IMR-90 (cell line): ENCODE results near the gene ABCA12.

Experiments used
- BHLHE40 ChIP-seq: fragments of 150-350 bp; IDR thresholded peaks from 2 replicates; pipeline ENCODE4 v1.6.1; 2016; ENCODE audit warnings: mild to moderate bottlenecking, low read depth, low read length
- CEBPB ChIP-seq: IDR thresholded peaks from 2 replicates; pipeline ENCODE4 v1.6.1; 2012; ENCODE audit warnings: low read depth, low read length, improper control_type of control experiment
- ELK1 ChIP-seq: fragments of 150-350 bp; IDR thresholded peaks from 2 replicates; pipeline ENCODE4 v1.6.1; 2016; ENCODE audit warnings: low read depth, mild to moderate bottlenecking, low read length, moderate library complexity, borderline replicate concordance
- MAZ ChIP-seq: IDR thresholded peaks from 2 replicates; pipeline ENCODE4 v1.6.1; 2012; ENCODE audit warnings: low read depth, mild to moderate bottlenecking, low read length, improper control_type of control experiment, moderate library complexity, borderline replicate concordance
- POLR2A ChIP-seq: IDR thresholded peaks from 2 replicates; pipeline ENCODE4 v1.6.1; 2012; ENCODE audit warnings: mild to moderate bottlenecking, low read depth, low read length
- RAD21 ChIP-seq: IDR thresholded peaks from 2 replicates; pipeline ENCODE4 v1.6.1; 2012; ENCODE audit warnings: low read length, improper control_type of control experiment
- SMC3 ChIP-seq: fragments of 150-350 bp; IDR thresholded peaks from 2 replicates; pipeline ENCODE4 v1.6.1; 2016; ENCODE audit warnings: low read depth, mild to moderate bottlenecking, antibody characterized with exemption, low read length, moderate library complexity
- TF ChIP-seq, protein P1 (sequence below): conservative IDR thresholded peaks from 2 replicates; pipeline ENCODE4 v1.5.1; 2012; ENCODE audit warnings: mild to moderate bottlenecking, low read depth, low read length, improper control_type of control experiment

DNA sequence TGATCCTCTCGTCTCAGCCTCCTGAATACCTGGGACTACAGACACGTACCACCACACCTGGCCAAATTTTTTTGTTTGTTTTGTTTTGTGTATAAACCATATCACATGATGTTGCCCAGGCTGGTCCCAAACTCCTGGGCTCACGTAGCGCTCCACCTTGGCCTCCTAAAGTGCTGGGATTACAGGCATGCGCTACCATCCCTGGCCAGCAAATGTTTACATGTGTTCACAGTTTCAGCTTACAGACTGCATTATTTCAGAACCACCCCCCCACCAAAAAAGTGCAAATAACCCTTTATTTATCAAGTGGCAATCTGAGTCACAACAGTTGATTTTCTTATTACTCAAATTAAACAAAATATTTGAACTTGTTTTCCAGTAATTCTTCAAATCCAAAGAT lies 54.3 kb downstream of the ABCA12 start:
- TF ChIP-seq MAZ (no peak), CEBPB (no peak), RAD21 (no peak), BHLHE40 (no peak), POLR2A (no peak), SMC3 (no peak), ELK1 (no peak)
- TF ChIP-seq, protein P1, sequence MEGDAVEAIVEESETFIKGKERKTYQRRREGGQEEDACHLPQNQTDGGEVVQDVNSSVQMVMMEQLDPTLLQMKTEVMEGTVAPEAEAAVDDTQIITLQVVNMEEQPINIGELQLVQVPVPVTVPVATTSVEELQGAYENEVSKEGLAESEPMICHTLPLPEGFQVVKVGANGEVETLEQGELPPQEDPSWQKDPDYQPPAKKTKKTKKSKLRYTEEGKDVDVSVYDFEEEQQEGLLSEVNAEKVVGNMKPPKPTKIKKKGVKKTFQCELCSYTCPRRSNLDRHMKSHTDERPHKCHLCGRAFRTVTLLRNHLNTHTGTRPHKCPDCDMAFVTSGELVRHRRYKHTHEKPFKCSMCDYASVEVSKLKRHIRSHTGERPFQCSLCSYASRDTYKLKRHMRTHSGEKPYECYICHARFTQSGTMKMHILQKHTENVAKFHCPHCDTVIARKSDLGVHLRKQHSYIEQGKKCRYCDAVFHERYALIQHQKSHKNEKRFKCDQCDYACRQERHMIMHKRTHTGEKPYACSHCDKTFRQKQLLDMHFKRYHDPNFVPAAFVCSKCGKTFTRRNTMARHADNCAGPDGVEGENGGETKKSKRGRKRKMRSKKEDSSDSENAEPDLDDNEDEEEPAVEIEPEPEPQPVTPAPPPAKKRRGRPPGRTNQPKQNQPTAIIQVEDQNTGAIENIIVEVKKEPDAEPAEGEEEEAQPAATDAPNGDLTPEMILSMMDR, result no peak
